HepG2 (cell line): ENCODE measurements around the gene ZNF483. TPM values are rescaled to one million over a fixed set of nuclear protein-coding genes. Genes with fewer than 3 reads are reported as not detected.

ENCODE experiments used
- ATAC-seq: fragments of 200-7000 bp; cut with Tn5 transposase; 3 replicates; pipeline ENCODE4 v1.9.1; 2020; ENCODE audit warnings: mild to moderate bottlenecking, moderate library complexity
- BruUV-seq: library from RNA; stranded (reverse); fragments of 400-500 nt; replicated peaks from 2 replicates; lab custom pipeline; 2021; lab: Mats Ljungman, UMichigan
- CTCF ChIA-PET: fragments of 300-600 bp; formaldehyde crosslinking; extraction: SDS; loops from one replicate; lab custom pipeline; 2021; ENCODE audit warnings: low total read pairs, inconsistent platforms, low intra/inter-chr PET ratio; lab: Yijun Ruan, JAX
- POLR2A ChIA-PET: fragments of 350-600 bp; sonication (Branson Sonifier 250); formaldehyde crosslinking; loops from one replicate; lab custom pipeline; 2020; ENCODE audit warnings: antibody characterized with exemption, inconsistent platforms; lab: Yijun Ruan, JAX
- DNase-seq: peaks from one replicate; pipeline ENCODE4 v3.0.0-alpha.2; 2015; ENCODE audit warnings: low spot score
- FAIRE-seq: peaks from 3 replicates; lab custom pipeline; 2011; peaks lifted over from hg19 to GRCh38; lab: Jason Lieb, UNC
- H2AFZ ChIP-seq: one replicate; pipeline ENCODE4 v1.6.1; 2011; ENCODE audit warnings: low read length, inconsistent platforms
- H3K27ac ChIP-seq: fragments of 300-600 bp; 3 replicates; pipeline ENCODE4 v1.8.0; 2011; ENCODE audit warnings: mixed run types, mild to moderate bottlenecking, mixed read lengths, low read length, inconsistent platforms; ENCODE audit not compliant: insufficient read depth; ENCODE audit errors: extremely low read length
- H3K27me3 ChIP-seq, 2 experiments: fragments of 200-600 bp in 1 of 2; 2 replicates in 1 of 2; 3 replicates in 1 of 2; pipeline versions ENCODE4 v1.6.0 to v1.8.0; 2011; ENCODE audit warnings: low read length in 2 of 2, mild to moderate bottlenecking in 2 of 2, moderate library complexity in 2 of 2, inconsistent platforms in 1 of 2; ENCODE audit not compliant: insufficient read depth in 2 of 2, control insufficient read depth in 1 of 2
- H3K36me3 ChIP-seq, 2 experiments: fragments of 200-600 bp in 1 of 2; replicated peaks in 1 of 2; 2 replicates in 1 of 2; 3 replicates in 1 of 2; pipeline versions ENCODE4 v1.5.1 to v1.8.0; 2011; ENCODE audit warnings: low read length in 2 of 2, inconsistent platforms in 1 of 2; ENCODE audit not compliant: insufficient read depth in 2 of 2, control insufficient read depth in 1 of 2
- H3K4me1 ChIP-seq: 2 replicates; pipeline ENCODE4 v1.5.1; 2012; ENCODE audit warnings: low read length, inconsistent platforms; ENCODE audit not compliant: insufficient read depth
- H3K4me2 ChIP-seq: 2 replicates; pipeline ENCODE4 v1.6.0; 2011; ENCODE audit warnings: low read depth, low read length, inconsistent platforms
- H3K4me3 ChIP-seq, 3 experiments: fragments of 200-600 bp in 1 of 3; sonication (generic), shearing (Covaris generic) in 1 of 3; replicated peaks in 1 of 3; 2 replicates each; pipeline ENCODE4 v1.5.1; 2011 to 2016; ENCODE audit warnings: low read length in 3 of 3, inconsistent platforms in 2 of 3, low read depth in 2 of 3, mild to moderate bottlenecking in 2 of 3, control low read depth in 1 of 3, mixed read lengths in 1 of 3; ENCODE audit not compliant: insufficient read depth in 1 of 3
- H3K79me2 ChIP-seq: one replicate; pipeline ENCODE4 v1.6.1; 2011; ENCODE audit warnings: low read length, inconsistent platforms; ENCODE audit not compliant: insufficient read depth
- H3K9ac ChIP-seq: 2 replicates; pipeline ENCODE4 v1.6.0; 2011; ENCODE audit warnings: mild to moderate bottlenecking, low read depth, low read length, inconsistent platforms; ENCODE audit not compliant: insufficient read depth
- H3K9me3 ChIP-seq: 2 replicates; pipeline ENCODE4 v1.5.1; 2012; ENCODE audit warnings: mild to moderate bottlenecking, low read length
- H4K20me1 ChIP-seq: 2 replicates; pipeline ENCODE4 v1.6.0; 2011; ENCODE audit warnings: inconsistent platforms, mild to moderate bottlenecking, low read length, moderate library complexity; ENCODE audit not compliant: insufficient read depth
- IRF9 ChIP-seq: sonication (generic); formaldehyde crosslinking; IDR thresholded peaks from 2 replicates; pipeline ENCODE4 v1.8.0; 2022; ENCODE audit warnings: missing genetic modification reagents, mild to moderate bottlenecking, borderline replicate concordance
- POLR2A ChIP-seq, 2 experiments: IDR thresholded peaks; 2 replicates each; pipeline ENCODE4 v1.6.1; 2011; ENCODE audit warnings: low read depth in 2 of 2, low read length in 2 of 2, mild to moderate bottlenecking in 1 of 2, moderate library complexity in 1 of 2; ENCODE audit not compliant: insufficient read depth in 1 of 2
- POLR2AphosphoS2 ChIP-seq: IDR thresholded peaks from 2 replicates; pipeline ENCODE4 v1.6.1; 2011; ENCODE audit warnings: low read depth, low read length, improper control_type of control experiment
- TIGD3 ChIP-seq: sonication (generic); formaldehyde crosslinking; IDR thresholded peaks from 2 replicates; pipeline ENCODE4 v1.5.1; 2020; ENCODE audit warnings: mild to moderate bottlenecking, missing genetic modification reagents, borderline replicate concordance
- ZBTB42 ChIP-seq: sonication (generic); formaldehyde crosslinking; IDR thresholded peaks from 2 replicates; pipeline ENCODE4 v1.5.0; 2020; ENCODE audit warnings: mild to moderate bottlenecking, missing genetic modification reagents
- ZFP36L2 ChIP-seq: sonication (generic); formaldehyde crosslinking; IDR thresholded peaks from 2 replicates; pipeline ENCODE4 v1.4.0; 2020; ENCODE audit warnings: missing genetic modification reagents
- ZNF10 ChIP-seq: sonication (generic); formaldehyde crosslinking; IDR thresholded peaks from 2 replicates; pipeline ENCODE4 v1.4.0; 2020; ENCODE audit warnings: mild to moderate bottlenecking, low read depth, missing genetic modification reagents, borderline replicate concordance
- ZNF383 ChIP-seq: sonication (generic); formaldehyde crosslinking; IDR thresholded peaks from 2 replicates; pipeline ENCODE4 v1.4.0; 2020; ENCODE audit warnings: missing genetic modification reagents, mild to moderate bottlenecking, borderline replicate concordance
- ZNF577 ChIP-seq: sonication (generic); formaldehyde crosslinking; IDR thresholded peaks from 2 replicates; pipeline ENCODE4 v1.4.0; 2020; ENCODE audit warnings: mild to moderate bottlenecking, low read depth, missing genetic modification reagents, borderline replicate concordance
- ZNF639 ChIP-seq: conservative IDR thresholded peaks from 2 replicates; pipeline ENCODE4 v1.6.1; 2018; ENCODE audit warnings: missing genetic modification reagents
- WGBS: methylation state at CpG from one replicate; pipeline ENCODE4 v1.1.6; 2017; ENCODE audit warnings: low lambda C conversion rate; 5-methylcytosine and 5-hydroxymethylcytosine counted together
- in situ Hi-C: cut with HindIII; loops from 2 replicates; pipeline ENCODE4 v1.10.0; 2017; ENCODE audit warnings: low pct_unique_long_range_greater_than_20kb; ENCODE audit not compliant: extremely low pct_ligation_motif_present
- intact Hi-C: fragments of 100-400 bp; cut with micrococcal nuclease; formaldehyde crosslinking; loops from one replicate; pipeline ENCODE4 v1.10.0; 2022; ENCODE audit not compliant: unreplicated experiment
- polyA plus RNA-seq, 8 experiments: library from polyadenylated mRNA; depleted of rRNA in 3 of 8; stranded (reverse) in 7 of 8; unstranded in 1 of 8; fragments of >200 nt; fragmentation: Illumina TruSeq in 4 of 8; extraction: Trizol in 4 of 8; gene quantifications; 2 replicates each; pipeline versions ENCODE4 v1.2.1 to v1.2.3, GENCODE V29; 2011 to 2016; ENCODE audit warnings: low read depth in 4 of 8, missing spikeins in 1 of 8, mixed read lengths in 1 of 8; ENCODE audit not compliant: insufficient read depth in 1 of 8
- total RNA-seq, 5 experiments: library from RNA; depleted of rRNA; stranded (reverse); fragments of >200 nt; fragmentation: Illumina TruSeq; extraction: Trizol; gene quantifications; 2 replicates each; pipeline ENCODE4 v1.2.3, GENCODE V29; 2016; ENCODE audit warnings: low read depth in 1 of 5

The ZNF483 gene
- total and polyA plus RNA-seq, 2 of the 13 experiments (the other 11 are each of a cell fraction or from before 2014, with no cell fraction given): 2.0 to 9.5 TPM

- Histone ChIP-seq H3K27me3 (no peaks in the 10 kb centered on the region), H3K9ac (no peak overlapping the region), H3K9me3 (no peaks in the 10 kb centered on the region; the same call in none of the 2 replicates), H3K27ac (no peak overlapping the region), H3K79me2 (no peaks in the 10 kb centered on the region), H2AFZ (no peak overlapping the region), H3K36me3 (peaks cover 0 to 18% of the 10 kb centered on the region in 2 experiments; a peak in 3 of 5 replicates), H3K4me3 (no peak overlapping the region), H3K4me2 (no peak overlapping the region), H4K20me1 (no peaks in the 10 kb centered on the region), H3K4me1 (no peaks in the 10 kb centered on the region)
- intact Hi-C loops: no loop called here
- 94% methylated on average over 4 of the region's 4 CpGs for WGBS
- ChIA-PET CTCF (no interaction called here), POLR2A (interaction anchor here (0.7 kb wide), 1 partner anchor 22 kb away, joined by 4 read pairs; no protein-coding TSS in a partner anchor)
- ATAC-seq (no peak), DNase-seq (no peak), FAIRE-seq (no peak)
- in situ Hi-C loops: no loop called here
- TF ChIP-seq POLR2AphosphoS2: no peak
- no TSS peak for BruUV-seq
Measured at GRCh38 chr9:111572950-111573604, 48.1 kb downstream of the ZNF483 start.

- no TSS peak for BruUV-seq
Measured at GRCh38 chr9:111582888-111583287, 57.9 kb downstream of the ZNF483 start.

More at GRCh38 chr9:111582888-111583287, 57.9 kb downstream of the ZNF483 start:
- Histone ChIP-seq H3K79me2 (no peaks in the 10 kb centered on the region), H2AFZ (no peak overlapping the region), H3K27ac (no peak overlapping the region), H3K9ac (no peak overlapping the region), H3K4me3 (no peak overlapping the region), H3K9me3 (no peaks in the 10 kb centered on the region), H4K20me1 (no peaks in the 10 kb centered on the region), H3K4me1 (no peaks in the 10 kb centered on the region), H3K4me2 (no peak overlapping the region), H3K36me3 (0 out of 5 replicates have a peak, but pooled peaks cover 0 to 1% of the 10 kb centered on the region in 2 experiments), H3K27me3 (no peaks in the 10 kb centered on the region)
- intact Hi-C loops (no loop called here), in situ Hi-C loops (no loop called here)
- WGBS: 83% methylated on average over 3 of the region's 3 CpGs
- no peak for TF ChIP-seq ZNF639 (CRISPR knock-in tag)
- no peak for TF ChIP-seq ZNF10
- no peak for TF ChIP-seq TIGD3 (CRISPR knock-in tag)
- TF ChIP-seq POLR2A (IDR thresholded peaks at IDR 0.05; ENCODE audit: insufficient read depth in 1 of 2, low read depth in 2 of 2, low read length in 2 of 2): no peak
- TF ChIP-seq ZNF577 (CRISPR knock-in tag): no peak
- TF ChIP-seq ZBTB42 (CRISPR knock-in tag): no peak
- no peak for TF ChIP-seq IRF9 (CRISPR knock-in tag)
- no peak for TF ChIP-seq ZNF383
- no peak for TF ChIP-seq ZFP36L2 (CRISPR knock-in tag)
- DNase-seq (no peak), ATAC-seq (no peak), FAIRE-seq (no peak)
- ChIA-PET POLR2A (no interaction called here), CTCF (no interaction called here)
